Endodermal cell (in vitro differentiated cells): Measurements from ENCODE around the gene SLC22A5. TPM values are rescaled to one million over a fixed set of nuclear protein-coding genes. Genes with fewer than 3 reads are reported as not detected.
A peak's percentile ranks its signal among the peaks of the same experiment; 100 is the strongest.
"Not testable (repeated sequence)": the region's sequence is repeated elsewhere in the genome, so short reads cannot be mapped to it uniquely, and the experiment has no call there.

ENCODE experiments used
- DNase-seq: peaks from one replicate; pipeline ENCODE4 v3.0.0-alpha.2; 2017
- H3K27ac ChIP-seq: 2 replicates; pipeline ENCODE4 v1.5.1; 2013; ENCODE audit warnings: mild to moderate bottlenecking, low read depth, low read length, moderate library complexity
- H3K27me3 ChIP-seq: 2 replicates; pipeline ENCODE4 v1.6.1; 2013; ENCODE audit warnings: mild to moderate bottlenecking, low read length, moderate library complexity; ENCODE audit not compliant: insufficient read depth, control insufficient read depth, poor library complexity, severe bottlenecking
- H3K36me3 ChIP-seq: 2 replicates; pipeline ENCODE4 v1.7.0; 2013; ENCODE audit warnings: mild to moderate bottlenecking, low read length, moderate library complexity; ENCODE audit not compliant: control insufficient read depth, insufficient read depth
- H3K4me1 ChIP-seq: one replicate; pipeline ENCODE4 v1.7.0; 2013; ENCODE audit warnings: low read length; ENCODE audit not compliant: control insufficient read depth, insufficient read depth
- H3K4me3 ChIP-seq: 2 replicates; pipeline ENCODE4 v1.5.1; 2013; ENCODE audit warnings: mild to moderate bottlenecking, low read length, moderate library complexity
- H3K9ac ChIP-seq: 2 replicates; pipeline ENCODE4 v1.6.1; 2013; ENCODE audit warnings: mild to moderate bottlenecking, low read length, moderate library complexity; ENCODE audit not compliant: poor library complexity, severe bottlenecking; ENCODE audit errors: extremely low read depth
- H3K9me3 ChIP-seq: 2 replicates; pipeline ENCODE4 v1.6.1; 2013; ENCODE audit warnings: mild to moderate bottlenecking, low read length, moderate library complexity; ENCODE audit not compliant: control insufficient read depth
- H3K27ac Mint-ChIP-seq: 2 replicates; pipeline ENCODE4 v1.8.0; 2020; ENCODE audit warnings: mixed read lengths
- H3K27me3 Mint-ChIP-seq: 2 replicates; pipeline ENCODE4 v1.8.0; 2021; ENCODE audit warnings: mild to moderate bottlenecking, mixed read lengths; ENCODE audit not compliant: insufficient read depth
- H3K36me3 Mint-ChIP-seq: 2 replicates; pipeline ENCODE4 v1.8.0; 2020; ENCODE audit warnings: low read depth, mixed read lengths
- H3K4me1 Mint-ChIP-seq: 2 replicates; pipeline ENCODE4 v1.8.0; 2020; ENCODE audit warnings: mixed read lengths
- H3K4me3 Mint-ChIP-seq: 2 replicates; pipeline ENCODE4 v1.8.0; 2020; ENCODE audit warnings: mild to moderate bottlenecking, moderate library complexity, mixed read lengths
- H3K9me3 Mint-ChIP-seq: 2 replicates; pipeline ENCODE4 v1.8.0; 2020; ENCODE audit warnings: mild to moderate bottlenecking, mixed read lengths
- WGBS, 2 experiments: methylation state at CpG; one replicate each; pipeline versions ENCODE4 v1.1.5 to v1.1.7; 2013; ENCODE audit warnings: missing lambda C conversion rate in 2 of 2, mixed read lengths in 1 of 2; ENCODE audit not compliant: insufficient coverage in 1 of 2, insufficient read length in 1 of 2; 5-methylcytosine and 5-hydroxymethylcytosine counted together
- total RNA-seq, 2 donors: library from RNA; stranded (reverse); fragmentation: NEBNext Ultra II Directional in 1 of 2; extraction: Animal tissue kit (Norgen Biotek cat#: 25700) in 1 of 2; gene quantifications; 2 replicates in 1 of 2; 3 replicates in 1 of 2; pipeline ENCODE4 v1.2.1, GENCODE V29; 2021
- TF ChIP-seq, protein P1 (sequence below): fragments of 200-600 bp; sonication (generic); conservative IDR thresholded peaks from 2 replicates; pipeline ENCODE4 v1.5.0; 2021; ENCODE audit warnings: antibody characterized with exemption, mild to moderate bottlenecking

SLC22A5 gene
- total RNA-seq, 2 donors from 2014 or later, result 4.9 to 8.2 TPM

DNA sequence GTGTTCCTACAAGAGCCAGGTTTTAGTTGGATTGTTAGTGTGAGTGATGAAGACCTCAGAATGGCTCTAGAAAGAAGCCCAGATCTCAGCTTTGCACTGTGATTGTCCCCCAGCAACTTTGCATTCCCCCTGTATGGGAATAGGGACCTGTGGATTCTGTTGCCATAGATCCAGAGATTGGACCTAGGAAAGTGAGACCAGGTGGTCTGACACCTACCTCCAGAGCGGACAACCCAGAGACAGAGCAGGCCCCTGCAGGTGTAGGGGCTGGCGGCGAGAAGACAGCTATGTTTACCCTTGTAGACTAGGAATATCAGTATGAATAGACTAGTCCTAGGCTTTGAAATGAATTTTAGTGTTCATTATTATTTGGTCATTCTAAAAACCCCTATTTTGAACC lies 67.4 kb downstream of the SLC22A5 start:
- Mint-ChIP-seq H3K36me3 (no peaks in the 10 kb centered on the region), H3K4me1 (peaks cover 23% of the 10 kb centered on the region), H3K9me3 (no peaks in the 10 kb centered on the region), H3K27ac (no peak overlapping the region), H3K27me3 (no peaks in the 10 kb centered on the region), H3K4me3 (no peak overlapping the region)
- WGBS, 2 experiments, result 95 to 100% methylated on average over 1 to 3 of the region's 3 CpGs
- DNase-seq, result no peak
- Histone ChIP-seq H3K36me3 (no peaks in the 10 kb centered on the region), H3K4me1 (peaks cover 4% of the 10 kb centered on the region), H3K27me3 (no peaks in the 10 kb centered on the region), H3K27ac (no peak overlapping the region), H3K9me3 (no peaks in the 10 kb centered on the region), H3K4me3 (no peak overlapping the region), H3K9ac (no peak overlapping the region)
- TF ChIP-seq, protein P1, sequence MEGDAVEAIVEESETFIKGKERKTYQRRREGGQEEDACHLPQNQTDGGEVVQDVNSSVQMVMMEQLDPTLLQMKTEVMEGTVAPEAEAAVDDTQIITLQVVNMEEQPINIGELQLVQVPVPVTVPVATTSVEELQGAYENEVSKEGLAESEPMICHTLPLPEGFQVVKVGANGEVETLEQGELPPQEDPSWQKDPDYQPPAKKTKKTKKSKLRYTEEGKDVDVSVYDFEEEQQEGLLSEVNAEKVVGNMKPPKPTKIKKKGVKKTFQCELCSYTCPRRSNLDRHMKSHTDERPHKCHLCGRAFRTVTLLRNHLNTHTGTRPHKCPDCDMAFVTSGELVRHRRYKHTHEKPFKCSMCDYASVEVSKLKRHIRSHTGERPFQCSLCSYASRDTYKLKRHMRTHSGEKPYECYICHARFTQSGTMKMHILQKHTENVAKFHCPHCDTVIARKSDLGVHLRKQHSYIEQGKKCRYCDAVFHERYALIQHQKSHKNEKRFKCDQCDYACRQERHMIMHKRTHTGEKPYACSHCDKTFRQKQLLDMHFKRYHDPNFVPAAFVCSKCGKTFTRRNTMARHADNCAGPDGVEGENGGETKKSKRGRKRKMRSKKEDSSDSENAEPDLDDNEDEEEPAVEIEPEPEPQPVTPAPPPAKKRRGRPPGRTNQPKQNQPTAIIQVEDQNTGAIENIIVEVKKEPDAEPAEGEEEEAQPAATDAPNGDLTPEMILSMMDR, result no peak

DNA sequence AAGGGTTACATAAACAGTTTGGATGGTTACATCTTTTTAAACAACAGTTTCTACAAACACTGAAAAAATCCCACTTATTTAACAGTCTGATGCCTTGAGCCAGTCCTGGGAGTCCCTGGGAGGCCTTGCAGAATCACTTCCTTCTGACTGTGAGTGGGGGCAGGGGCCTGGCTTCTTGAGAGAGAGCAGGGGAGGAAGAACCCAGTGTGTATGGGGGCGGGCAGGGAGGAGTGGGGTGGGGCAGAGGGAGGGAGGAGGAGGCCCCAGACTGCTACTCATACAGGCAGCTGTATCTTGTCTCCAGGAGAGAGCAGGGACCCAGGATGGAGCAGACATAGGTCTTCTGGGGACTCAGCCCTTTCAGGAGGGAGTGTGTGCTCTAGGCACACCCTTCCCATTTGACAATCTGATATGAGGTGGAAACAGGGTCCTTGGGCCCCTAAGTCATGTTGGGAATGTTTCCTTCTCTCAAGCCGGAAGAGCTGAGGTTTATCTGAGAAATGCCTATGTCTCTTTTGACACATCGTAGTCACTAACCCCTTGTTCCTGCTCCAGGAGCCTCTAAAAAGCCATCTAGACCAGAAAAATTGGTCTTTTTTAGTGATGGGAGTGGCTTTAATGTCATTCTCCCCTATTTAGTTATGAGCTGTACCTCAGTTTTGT lies 68.2 kb downstream of the SLC22A5 start:
- no peaks in the 10 kb centered on the region for H3K36me3 ChIP-seq
- no peaks in the 10 kb centered on the region for H3K27me3 Mint-ChIP-seq
- H3K27ac Mint-ChIP-seq, result no peak overlapping the region
- H3K36me3 Mint-ChIP-seq, result no peaks in the 10 kb centered on the region
- peak; percentile 83 for DNase-seq
- H3K9me3 Mint-ChIP-seq, result no peaks in the 10 kb centered on the region
- H3K27ac ChIP-seq, result no peak overlapping the region
- TF ChIP-seq, protein P1, result no peak
- no peaks in the 10 kb centered on the region for H3K27me3 ChIP-seq
- WGBS, 2 experiments, result 65 to 83% methylated on average over 1 to 3 of the region's 3 CpGs
- peaks cover 23% of the 10 kb centered on the region for H3K4me1 Mint-ChIP-seq
- H3K4me3 Mint-ChIP-seq, result no peak overlapping the region
- no peaks in the 10 kb centered on the region for H3K9me3 ChIP-seq
- no peak overlapping the region for H3K4me3 ChIP-seq
- H3K4me1 ChIP-seq, result peaks cover 4% of the 10 kb centered on the region
- H3K9ac ChIP-seq, result no peak overlapping the region

DNA sequence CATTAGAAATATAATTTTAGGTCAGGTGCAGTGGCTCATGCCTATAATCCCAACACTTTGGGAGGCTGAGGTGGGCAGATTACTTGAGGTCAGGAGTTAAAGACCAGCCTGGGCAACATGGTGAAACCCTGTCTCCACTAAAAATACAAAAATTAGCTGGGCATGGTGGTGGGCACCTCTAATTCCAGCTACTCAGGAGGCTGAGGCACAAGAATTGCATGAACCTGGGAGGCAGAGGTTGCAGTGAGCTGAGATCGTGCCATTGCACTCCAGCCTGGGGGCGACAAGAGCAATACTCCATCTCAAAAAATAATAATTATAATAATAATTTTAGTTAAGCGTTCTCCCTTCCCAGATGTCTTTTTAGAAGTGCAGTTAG lies 68.7 kb downstream of the SLC22A5 start:
- H3K36me3 Mint-ChIP-seq, H3K27ac ChIP-seq, H3K9ac ChIP-seq, H3K36me3 ChIP-seq, H3K4me3 Mint-ChIP-seq, H3K27ac Mint-ChIP-seq, H3K9me3 Mint-ChIP-seq, H3K4me1 ChIP-seq, DNase-seq, H3K9me3 ChIP-seq, H3K27me3 ChIP-seq, H3K27me3 Mint-ChIP-seq, H3K4me3 ChIP-seq: not testable (repeated sequence)
- peaks cover 23% of the 10 kb centered on the region for H3K4me1 Mint-ChIP-seq
- 100% methylated on average over 2 of the region's 3 CpGs; no CpG with 5 or more reads in 1 of the 2 experiments for WGBS, 2 experiments

DNA sequence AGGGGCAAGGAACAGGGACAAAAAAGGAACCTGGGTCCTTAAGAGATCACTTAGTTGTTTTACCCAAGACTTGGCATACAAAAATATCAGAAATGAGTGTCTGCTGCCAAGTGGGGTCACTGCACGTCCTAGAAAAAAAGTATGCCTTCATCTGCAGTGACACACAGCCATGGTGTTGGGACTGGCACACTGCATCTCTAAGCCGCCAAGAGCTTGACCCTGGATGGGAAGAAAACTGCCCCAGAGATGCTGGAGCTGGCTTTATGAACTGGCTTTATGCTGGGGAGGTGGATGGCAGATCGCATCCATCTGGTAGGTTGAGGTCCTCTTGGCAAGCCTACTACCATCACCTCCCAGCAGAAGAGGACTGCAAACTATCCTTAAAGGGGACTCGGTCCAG lies 69.4 kb downstream of the SLC22A5 start:
- H3K9me3 ChIP-seq, result no peaks in the 10 kb centered on the region
- TF ChIP-seq, protein P1, result no peak
- H3K4me1 Mint-ChIP-seq, result peaks cover 23% of the 10 kb centered on the region
- H3K9me3 Mint-ChIP-seq, result no peaks in the 10 kb centered on the region
- H3K4me3 Mint-ChIP-seq, result no peak overlapping the region
- no peak overlapping the region for H3K9ac ChIP-seq
- no peaks in the 10 kb centered on the region for H3K27me3 Mint-ChIP-seq
- 93% methylated on average over 4 of the region's 4 CpGs for WGBS, 2 experiments
- peaks cover 4% of the 10 kb centered on the region for H3K4me1 ChIP-seq
- H3K36me3 Mint-ChIP-seq, result no peaks in the 10 kb centered on the region
- H3K36me3 ChIP-seq, result no peaks in the 10 kb centered on the region
- no peaks in the 10 kb centered on the region for H3K27me3 ChIP-seq
- no peak overlapping the region for H3K4me3 ChIP-seq
- peak; percentile 39 for DNase-seq
- no peak overlapping the region for H3K27ac Mint-ChIP-seq
- no peak overlapping the region for H3K27ac ChIP-seq
